Central memory CD8-positive, alpha-beta T cell (primary cell): Measurements from ENCODE around the gene TANC2.
A peak's percentile ranks its signal among the peaks of the same experiment; 100 is the strongest.
"Not testable (repeated sequence)": the region's sequence is repeated elsewhere in the genome, so short reads cannot be mapped to it uniquely, and the experiment has no call there.

ENCODE experiments used
- ATAC-seq: fragments of 150-1000 bp; cut with Tn5 transposase; replicated peaks from 2 replicates; pipeline ENCODE4 v1.10.0; 2022; ENCODE audit warnings: mild to moderate bottlenecking, moderate FRiP score, moderate number of reproducible peaks; ENCODE audit not compliant: poor library complexity, severe bottlenecking; ENCODE audit errors: extremely low read depth
- DNase-seq, 2 donors: peaks; one replicate each; pipeline ENCODE4 v3.0.0; 2021; ENCODE audit warnings: low spot score in 2 of 2
- H3K27ac Mint-ChIP-seq: one replicate; pipeline ENCODE4 v1.8.0; 2022; ENCODE audit warnings: low read depth, mild to moderate bottlenecking, moderate library complexity, mixed read lengths
- H3K27me3 Mint-ChIP-seq: one replicate; pipeline ENCODE4 v1.8.0; 2022; ENCODE audit warnings: mixed read lengths
- H3K36me3 Mint-ChIP-seq: one replicate; pipeline ENCODE4 v1.8.0; 2022; ENCODE audit warnings: mild to moderate bottlenecking, moderate library complexity, mixed read lengths; ENCODE audit not compliant: insufficient read depth
- H3K4me1 Mint-ChIP-seq: one replicate; pipeline ENCODE4 v1.8.0; 2022; ENCODE audit warnings: mixed read lengths
- H3K4me3 Mint-ChIP-seq: one replicate; pipeline ENCODE4 v1.8.0; 2022; ENCODE audit warnings: mild to moderate bottlenecking, moderate library complexity, mixed read lengths
- H3K9me3 Mint-ChIP-seq: one replicate; pipeline ENCODE4 v1.8.0; 2022; ENCODE audit warnings: mixed read lengths

The TANC2 gene

GRCh38 chr17:62968445-62968923 is 2.4 kb downstream of the TANC2 start:
- H3K4me1 Mint-ChIP-seq: peaks cover 32% of the 10 kb centered on the region
- H3K27ac Mint-ChIP-seq: no peak overlapping the region
- H3K4me3 Mint-ChIP-seq: no peak overlapping the region
- peaks cover 6% of the 10 kb centered on the region for H3K27me3 Mint-ChIP-seq
- ATAC-seq (no peak), DNase-seq (peak in 1 of 2 donors; percentile 49)
- H3K9me3 Mint-ChIP-seq: no peaks in the 10 kb centered on the region
- peaks cover 9% of the 10 kb centered on the region for H3K36me3 Mint-ChIP-seq

- ATAC-seq (no peak), DNase-seq (no peak)
- peaks cover 6% of the 10 kb centered on the region for H3K36me3 Mint-ChIP-seq
- no peak overlapping the region for H3K4me3 Mint-ChIP-seq
- peaks cover 27% of the 10 kb centered on the region for H3K4me1 Mint-ChIP-seq
- H3K9me3 Mint-ChIP-seq: no peaks in the 10 kb centered on the region
- H3K27ac Mint-ChIP-seq: no peak overlapping the region
- peaks cover 6% of the 10 kb centered on the region for H3K27me3 Mint-ChIP-seq
These were observed 4.6 kb downstream of the TANC2 start for GRCh38 chr17:62970610-62971009.

GRCh38 chr17:62971853-62972252 is 5.8 kb downstream of the TANC2 start:
- H3K27me3 Mint-ChIP-seq: peaks cover 6% of the 10 kb centered on the region
- DNase-seq (no peak), ATAC-seq (no peak)
- no peak overlapping the region for H3K27ac Mint-ChIP-seq
- H3K4me1 Mint-ChIP-seq: peaks cover 23% of the 10 kb centered on the region
- no peak overlapping the region for H3K4me3 Mint-ChIP-seq
- H3K36me3 Mint-ChIP-seq: peaks cover 3% of the 10 kb centered on the region
- H3K9me3 Mint-ChIP-seq: no peaks in the 10 kb centered on the region

- no peak overlapping the region for H3K27ac Mint-ChIP-seq
- H3K27me3 Mint-ChIP-seq: no peaks in the 10 kb centered on the region
- H3K4me3 Mint-ChIP-seq: no peak overlapping the region
- peaks cover 6% of the 10 kb centered on the region for H3K4me1 Mint-ChIP-seq
- no peaks in the 10 kb centered on the region for H3K9me3 Mint-ChIP-seq
- peaks cover 3% of the 10 kb centered on the region for H3K36me3 Mint-ChIP-seq
- DNase-seq (no peak), ATAC-seq (no peak)
These were observed 8.8 kb downstream of the TANC2 start for GRCh38 chr17:62974788-62975187.

- no peak for ATAC-seq
- H3K36me3 Mint-ChIP-seq: peaks cover 3% of the 10 kb centered on the region
These were observed 9.2 kb downstream of the TANC2 start for GRCh38 chr17:62975206-62975605.

GRCh38 chr17:62976643-62977231 is 10.7 kb downstream of the TANC2 start:
- not testable (repeated sequence) for H3K9me3 Mint-ChIP-seq, DNase-seq, H3K4me1 Mint-ChIP-seq, H3K27ac Mint-ChIP-seq, H3K27me3 Mint-ChIP-seq, H3K4me3 Mint-ChIP-seq, ATAC-seq, H3K36me3 Mint-ChIP-seq

More at GRCh38 chr17:62975206-62975605, 9.2 kb downstream of the TANC2 start:
- Mint-ChIP-seq H3K4me1 (peaks cover 6% of the 10 kb centered on the region), H3K27ac (no peak overlapping the region), H3K4me3 (no peak overlapping the region), H3K27me3 (no peaks in the 10 kb centered on the region), H3K9me3 (no peaks in the 10 kb centered on the region)
- DNase-seq: no peak

- ATAC-seq (no peak), DNase-seq (no peak)
- H3K36me3 Mint-ChIP-seq: no peaks in the 10 kb centered on the region
- no peaks in the 10 kb centered on the region for H3K4me1 Mint-ChIP-seq
- H3K27ac Mint-ChIP-seq: no peak overlapping the region
- H3K27me3 Mint-ChIP-seq: peaks cover 15% of the 10 kb centered on the region
- H3K9me3 Mint-ChIP-seq: peaks cover 6% of the 10 kb centered on the region
- H3K4me3 Mint-ChIP-seq: no peak overlapping the region
These were observed 14.8 kb downstream of the TANC2 start for GRCh38 chr17:62980842-62981241.

GRCh38 chr17:62981933-62982332 is 15.9 kb downstream of the TANC2 start:
- Mint-ChIP-seq H3K4me1 (no peaks in the 10 kb centered on the region), H3K27ac (no peak overlapping the region), H3K4me3 (no peak overlapping the region), H3K36me3 (no peaks in the 10 kb centered on the region), H3K27me3 (peaks cover 15% of the 10 kb centered on the region), H3K9me3 (peaks cover 6% of the 10 kb centered on the region)
- no peak for DNase-seq
- ATAC-seq: no peak

- ATAC-seq: no peak
- H3K4me3 Mint-ChIP-seq: no peak overlapping the region
- no peaks in the 10 kb centered on the region for H3K4me1 Mint-ChIP-seq
- H3K9me3 Mint-ChIP-seq: peaks cover 6% of the 10 kb centered on the region
- no peak for DNase-seq
- H3K36me3 Mint-ChIP-seq: no peaks in the 10 kb centered on the region
- no peak overlapping the region for H3K27ac Mint-ChIP-seq
- H3K27me3 Mint-ChIP-seq: peaks cover 15% of the 10 kb centered on the region
These were observed 18.8 kb downstream of the TANC2 start for GRCh38 chr17:62984801-62985200.

GRCh38 chr17:62986549-62986948 is 20.5 kb downstream of the TANC2 start:
- H3K9me3 Mint-ChIP-seq: peaks cover 6% of the 10 kb centered on the region
- no peak overlapping the region for H3K4me3 Mint-ChIP-seq
- no peak for ATAC-seq
- H3K4me1 Mint-ChIP-seq: no peaks in the 10 kb centered on the region
- DNase-seq: no peak
- H3K27me3 Mint-ChIP-seq: peaks cover 15% of the 10 kb centered on the region
- H3K36me3 Mint-ChIP-seq: no peaks in the 10 kb centered on the region
- H3K27ac Mint-ChIP-seq: no peak overlapping the region

- ATAC-seq (no peak), DNase-seq (no peak)
- Mint-ChIP-seq H3K4me1 (no peaks in the 10 kb centered on the region), H3K4me3 (no peak overlapping the region), H3K27ac (no peak overlapping the region), H3K36me3 (no peaks in the 10 kb centered on the region), H3K9me3 (peaks cover 6% of the 10 kb centered on the region), H3K27me3 (peaks cover 15% of the 10 kb centered on the region)
These were observed 21.1 kb downstream of the TANC2 start for GRCh38 chr17:62987136-62987535.

- Mint-ChIP-seq H3K36me3 (no peaks in the 10 kb centered on the region), H3K27ac (no peak overlapping the region), H3K4me1 (no peaks in the 10 kb centered on the region), H3K4me3 (no peak overlapping the region), H3K27me3 (peaks cover 3% of the 10 kb centered on the region), H3K9me3 (peaks cover 1% of the 10 kb centered on the region)
- DNase-seq (no peak), ATAC-seq (no peak)
These were observed 23.5 kb downstream of the TANC2 start for GRCh38 chr17:62989501-62989900.

GRCh38 chr17:62994931-62995330 is 28.9 kb downstream of the TANC2 start:
- Mint-ChIP-seq H3K27me3 (no peaks in the 10 kb centered on the region), H3K4me1 (no peaks in the 10 kb centered on the region), H3K27ac (no peak overlapping the region), H3K4me3 (no peak overlapping the region), H3K9me3 (no peaks in the 10 kb centered on the region), H3K36me3 (no peaks in the 10 kb centered on the region)
- ATAC-seq (no peak), DNase-seq (no peak)
